K562 (cell line): Measurements from ENCODE around the gene MAD1L1. TPM values are rescaled to one million over a fixed set of nuclear protein-coding genes. Genes with fewer than 3 reads are reported as not detected.

Experiments used
- ATAC-seq: fragments of 200-7000 bp; cut with Tn5 transposase; 3 replicates; pipeline ENCODE4 v1.9.1; 2020; ENCODE audit warnings: moderate library complexity
- BruUV-seq: library from RNA; stranded (reverse); fragments of 400-500 nt; replicated peaks from 2 replicates; lab custom pipeline; 2021; lab: Mats Ljungman, UMichigan
- CTCF ChIA-PET: fragments of 300-600 bp; formaldehyde crosslinking; extraction: SDS; loops from one replicate; lab custom pipeline; 2021; ENCODE audit warnings: low intra/inter-chr PET ratio; lab: Yijun Ruan, JAX
- POLR2A ChIA-PET: fragments of 300-600, 350-650 bp; sonication (Branson Sonifier 250); formaldehyde crosslinking; extraction: SDS; loops from one replicate; lab custom pipeline; 2021; ENCODE audit warnings: antibody characterized with exemption, inconsistent platforms; lab: Yijun Ruan, JAX
- DNase-seq, 4 experiments: peaks; one replicate each; pipeline versions ENCODE4 v3.0.0 to v3.0.0-alpha.2; 2011 to 2018; ENCODE audit warnings: low spot score in 3 of 4, mixed read lengths in 3 of 4; ENCODE audit errors: extremely low read depth in 1 of 4
- FAIRE-seq: peaks from 2 replicates; lab custom pipeline; 2011; peaks lifted over from hg19 to GRCh38; lab: Jason Lieb, UNC
- H2AFZ ChIP-seq: 2 replicates; pipeline ENCODE4 v1.6.0; 2011; ENCODE audit warnings: low read depth, low read length, control low read depth, inconsistent platforms
- H3K27ac ChIP-seq: fragments of 200-600 bp; 3 replicates; pipeline ENCODE4 v1.8.0; 2011; ENCODE audit warnings: low read depth, mild to moderate bottlenecking, control low read depth, inconsistent platforms, low read length, moderate library complexity, mixed read lengths; ENCODE audit errors: extremely low read depth
- H3K27me3 ChIP-seq, 2 experiments: fragments of 300-600 bp in 1 of 2; 2 replicates in 1 of 2; 3 replicates in 1 of 2; pipeline versions ENCODE4 v1.6.0 to v1.8.0; 2011; ENCODE audit warnings: inconsistent platforms in 2 of 2, low read length in 2 of 2, mild to moderate bottlenecking in 1 of 2, mixed read lengths in 1 of 2, moderate library complexity in 1 of 2; ENCODE audit not compliant: control insufficient read depth in 2 of 2, insufficient read depth in 2 of 2
- H3K36me3 ChIP-seq: fragments of 300-600 bp; 3 replicates; pipeline ENCODE4 v1.8.0; 2011; ENCODE audit warnings: mild to moderate bottlenecking, low read length, inconsistent platforms; ENCODE audit not compliant: control insufficient read depth, insufficient read depth
- H3K4me1 ChIP-seq, 2 experiments: fragments of 200-600 bp in 1 of 2; replicated peaks in 1 of 2; 2 replicates in 1 of 2; 3 replicates in 1 of 2; pipeline versions ENCODE4 v1.5.1 to v1.8.0; 2011; ENCODE audit warnings: inconsistent platforms in 2 of 2, low read length in 2 of 2, mild to moderate bottlenecking in 1 of 2, mixed read lengths in 1 of 2, moderate library complexity in 1 of 2; ENCODE audit not compliant: control insufficient read depth in 2 of 2, insufficient read depth in 2 of 2
- H3K4me2 ChIP-seq: 2 replicates; pipeline ENCODE4 v1.6.1; 2011; ENCODE audit warnings: low read length, control low read depth, inconsistent platforms, mixed read lengths; ENCODE audit not compliant: insufficient read depth
- H3K4me3 ChIP-seq: fragments of 200-600 bp; sonication (generic), shearing (Covaris generic); 2 replicates; pipeline ENCODE4 v1.5.1; 2016; ENCODE audit warnings: control low read depth, inconsistent platforms
- H3K79me2 ChIP-seq: fragments of 200-600 bp; 3 replicates; pipeline ENCODE4 v1.8.0; 2011; ENCODE audit warnings: low read length, inconsistent platforms; ENCODE audit not compliant: control insufficient read depth, insufficient read depth
- H3K9ac ChIP-seq, 2 experiments: 2 replicates each; pipeline versions ENCODE4 v1.6.0 to v1.6.1; 2011; ENCODE audit warnings: low read depth in 2 of 2, low read length in 2 of 2, control low read depth in 1 of 2, inconsistent platforms in 1 of 2, mild to moderate bottlenecking in 1 of 2, mixed read lengths in 1 of 2; ENCODE audit not compliant: insufficient read depth in 1 of 2
- H3K9me1 ChIP-seq: one replicate; pipeline ENCODE4 v1.6.0; 2011; ENCODE audit warnings: inconsistent platforms, mild to moderate bottlenecking, low read length, moderate library complexity; ENCODE audit not compliant: control insufficient read depth, insufficient read depth
- H3K9me3 ChIP-seq: replicated peaks from 2 replicates; pipeline ENCODE4 v1.5.1; 2011; ENCODE audit warnings: low read depth, low read length, inconsistent platforms; ENCODE audit not compliant: control insufficient read depth, insufficient read depth
- H4K20me1 ChIP-seq: replicated peaks from 2 replicates; pipeline ENCODE4 v1.6.1; 2011; ENCODE audit warnings: low read length, inconsistent platforms, mixed read lengths; ENCODE audit not compliant: control insufficient read depth, insufficient read depth
- MTA1 ChIP-seq: fragments of 450-650 bp; IDR thresholded peaks from 2 replicates; pipeline ENCODE4 v1.6.1; 2017; ENCODE audit warnings: borderline replicate concordance
- POLR2G ChIP-seq: fragments of 200-400 bp; formaldehyde crosslinking; IDR thresholded peaks from 2 replicates; pipeline ENCODE4 v1.6.1; 2017; ENCODE audit warnings: low read depth, mild to moderate bottlenecking, antibody characterized with exemption, low read length, moderate library complexity
- TOE1 ChIP-seq, 2 experiments: fragments of 450-650 bp in 1 of 2; sonication (generic) in 1 of 2; formaldehyde crosslinking in 1 of 2; IDR thresholded peaks; 2 replicates each; pipeline versions ENCODE4 v1.7.1 to v1.8.0; 2016 to 2022; ENCODE audit warnings: borderline replicate concordance in 2 of 2, mild to moderate bottlenecking in 2 of 2, antibody characterized with exemption in 1 of 2, inconsistent platforms in 1 of 2, low read depth in 1 of 2, missing genetic modification reagents in 1 of 2, moderate library complexity in 1 of 2
- ZFX ChIP-seq: sonication (generic); formaldehyde crosslinking; IDR thresholded peaks from 2 replicates; pipeline ENCODE4 v1.8.0; 2022; ENCODE audit warnings: mild to moderate bottlenecking, missing genetic modification reagents, moderate library complexity
- WGBS: fragments of 100-300 bp; shearing (Covaris generic); methylation state at CpG from one replicate; pipeline ENCODE4 v1.1.6; 2016; ENCODE audit warnings: low coverage, mixed read lengths; ENCODE audit not compliant: insufficient coverage; ENCODE audit errors: missing lambda C conversion rate; 5-methylcytosine and 5-hydroxymethylcytosine counted together
- in situ Hi-C: fragments of 300-500 bp; cut with MboI; formaldehyde crosslinking; loops from 4 replicates; pipeline ENCODE4 v1.15.0; 2018; ENCODE audit warnings: inconsistent platforms, mixed read lengths
- intact Hi-C: fragments of 100-400 bp; cut with micrococcal nuclease; formaldehyde crosslinking; loops from 2 replicates; pipeline ENCODE4 v1.14.2; 2022
- polyA plus RNA-seq, 8 experiments: library from polyadenylated mRNA; depleted of rRNA in 4 of 8; stranded (reverse) in 5 of 8; unstranded in 3 of 8; fragments of >200 nt; fragmentation: Nextera tagmentation in 2 of 8; fragmentation: Illumina TruSeq in 1 of 8; extraction: Ambion mirVana in 2 of 8; extraction: Trizol in 1 of 8; gene quantifications; 2 replicates each; pipeline versions ENCODE4 v1.2.1 to v1.2.3, GENCODE V29; 2011 to 2014; ENCODE audit warnings: inconsistent platforms in 1 of 8, missing spikeins in 1 of 8
- total RNA-seq, 7 experiments: library from RNA; depleted of rRNA in 6 of 7; stranded (reverse); fragments of >200 nt in 6 of 7; fragmentation: Illumina TruSeq in 2 of 7; extraction: Trizol in 2 of 7; gene quantifications; 2 replicates each; pipeline versions ENCODE4 v1.2.1 to v1.2.3, GENCODE V29; 2011 to 2021; ENCODE audit warnings: low replicate concordance in 1 of 7

Gene MAD1L1
- total and polyA plus RNA-seq, 9 of the 15 experiments (the other 6 are each of a cell fraction or from before 2014, with no cell fraction given): 1.7 to 89.7 (median 18.0) TPM

DNA sequence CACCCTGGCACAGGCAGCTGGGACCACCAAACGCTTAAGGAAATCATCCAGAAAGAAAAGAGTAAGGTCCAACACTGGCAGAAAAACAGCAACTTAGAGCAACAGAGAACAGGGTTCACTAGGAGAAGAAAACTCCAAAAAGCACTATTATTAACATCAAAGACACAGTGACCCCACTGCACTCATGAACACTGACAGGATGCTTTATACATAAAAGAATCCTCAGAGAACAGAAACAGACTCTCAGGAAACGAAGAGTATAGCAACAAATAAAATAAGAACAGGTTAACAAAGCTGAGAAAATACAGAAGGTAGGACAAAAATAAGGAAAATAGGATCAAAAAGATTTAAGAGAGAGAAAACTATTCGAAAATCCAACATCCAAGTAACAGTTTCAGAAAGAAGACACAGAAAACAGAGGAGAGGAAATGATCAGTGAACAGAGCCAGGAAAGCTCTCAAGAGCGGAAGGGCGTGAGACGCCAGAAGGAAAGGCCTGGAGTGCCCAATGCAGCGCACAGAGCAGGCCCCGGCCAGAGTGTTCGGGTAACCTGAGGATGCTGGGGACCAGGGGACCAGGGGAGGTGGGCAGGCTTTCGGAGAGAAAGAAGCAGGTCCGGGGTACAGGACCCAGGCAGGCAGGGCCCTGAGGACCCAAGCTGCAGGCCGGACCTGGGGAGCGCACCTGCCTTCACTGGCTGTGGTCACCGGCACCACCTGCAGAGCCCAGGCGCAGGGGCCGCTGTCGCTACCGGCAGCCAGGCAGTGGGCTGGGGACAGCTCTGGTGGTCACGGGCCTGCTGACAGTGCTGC lies 258.2 kb downstream of the MAD1L1 start:
- CTCF ChIA-PET: no interaction called here
- 67% methylated on average over 10 of the region's 19 CpGs for WGBS
- no peak overlapping the region for H3K4me2 ChIP-seq
- H3K27ac ChIP-seq: no peak overlapping the region
- H3K9me3 ChIP-seq: no peaks in the 10 kb centered on the region
- DNase-seq (no peak), ATAC-seq (no peak), FAIRE-seq (no peak)
- H3K36me3 ChIP-seq: peaks cover 17% of the 10 kb centered on the region; the same call in 2 of the 3 replicates
- H3K27me3 ChIP-seq: no peaks in the 10 kb centered on the region
- no peaks in the 10 kb centered on the region for H3K9me1 ChIP-seq
- BruUV-seq: no TSS peak
- H2AFZ ChIP-seq: no peak overlapping the region
- intact Hi-C loops: no loop called here
- peaks cover 0 to 21% of the 10 kb centered on the region in 2 experiments; a peak in 2 of 5 replicates for H3K4me1 ChIP-seq
- no peaks in the 10 kb centered on the region for H3K79me2 ChIP-seq
- no peaks in the 10 kb centered on the region for H4K20me1 ChIP-seq
- in situ Hi-C loops: no loop called here
- TF ChIP-seq POLR2G: 0 out of 2 replicates have a peak, but pooled peaks have one; percentile 30
- TF ChIP-seq MTA1: no peak
- TF ChIP-seq ZFX (CRISPR knock-in tag): no peak
- TF ChIP-seq TOE1 (IDR thresholded peaks at IDR 0.05; ENCODE audit: borderline replicate concordance): no peak
- no peak for TF ChIP-seq TOE1 (CRISPR knock-in tag; IDR thresholded peaks at IDR 0.05; ENCODE audit: borderline replicate concordance, low read depth)
- TF ChIP-seq, all 486 proteins: peak for 1
- POLR2A ChIA-PET: no interaction called here
- H3K4me3 ChIP-seq: no peak overlapping the region
- no peak overlapping the region; a peak in 1 of 4 replicates for H3K9ac ChIP-seq
